CD4-positive, alpha-beta T cell treated with Interleukin-4 for 4 hours (primary cell): Measurements from ENCODE around the gene MRPS2.
A peak's percentile ranks its signal among the peaks of the same experiment; 100 is the strongest.
"Not testable (repeated sequence)": the region's sequence is repeated elsewhere in the genome, so short reads cannot be mapped to it uniquely, and the experiment has no call there.

ENCODE experiments used
- DNase-seq: peaks from one replicate; pipeline ENCODE4 v3.0.0-alpha.2; 2020

MRPS2 gene

DNA sequence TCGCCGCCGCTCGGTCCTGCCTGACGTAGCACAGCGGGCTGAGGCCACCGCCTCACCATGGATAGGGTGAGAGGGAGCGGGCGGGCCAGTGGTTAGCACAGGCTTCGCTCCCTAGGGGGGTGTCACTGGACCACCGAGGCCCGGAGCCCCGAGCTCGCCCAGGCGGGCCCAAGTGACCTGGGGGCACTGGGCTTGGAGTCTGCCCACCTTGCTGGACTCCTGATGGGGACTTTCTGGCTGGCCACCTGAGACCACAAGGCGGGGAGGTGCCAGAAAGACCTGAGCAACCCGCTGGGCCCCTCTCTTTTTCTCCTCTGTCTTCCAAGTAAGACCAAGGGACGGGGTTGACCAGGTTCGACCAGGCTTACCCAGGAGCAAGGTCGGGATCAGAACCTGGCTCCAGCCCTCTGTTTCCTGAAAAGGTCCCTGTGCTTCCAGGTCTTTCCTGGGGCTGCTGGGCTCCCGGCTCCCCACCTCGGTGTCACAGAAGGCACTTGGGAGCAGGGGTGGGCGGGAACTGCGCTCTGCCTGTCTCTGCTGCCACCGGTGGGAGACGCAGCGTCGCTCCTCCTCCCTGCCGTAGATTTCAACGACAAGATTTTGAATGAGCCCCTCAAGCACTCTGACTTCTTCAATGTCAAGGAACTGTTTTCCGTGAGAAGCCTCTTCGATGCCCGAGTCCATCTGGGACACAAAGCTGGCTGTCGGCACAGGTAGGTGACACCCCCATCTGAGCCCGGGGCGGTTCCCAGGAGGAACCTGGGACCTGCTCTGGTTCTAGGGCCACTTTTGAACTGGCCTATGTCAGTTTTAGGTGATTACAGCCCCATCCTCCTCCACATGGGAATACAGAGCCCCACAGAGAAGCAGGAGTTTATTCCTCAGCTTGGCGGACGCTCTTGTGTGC, 1.0 kb downstream of the MRPS2 start:
- peak; percentile 25 for DNase-seq

DNA sequence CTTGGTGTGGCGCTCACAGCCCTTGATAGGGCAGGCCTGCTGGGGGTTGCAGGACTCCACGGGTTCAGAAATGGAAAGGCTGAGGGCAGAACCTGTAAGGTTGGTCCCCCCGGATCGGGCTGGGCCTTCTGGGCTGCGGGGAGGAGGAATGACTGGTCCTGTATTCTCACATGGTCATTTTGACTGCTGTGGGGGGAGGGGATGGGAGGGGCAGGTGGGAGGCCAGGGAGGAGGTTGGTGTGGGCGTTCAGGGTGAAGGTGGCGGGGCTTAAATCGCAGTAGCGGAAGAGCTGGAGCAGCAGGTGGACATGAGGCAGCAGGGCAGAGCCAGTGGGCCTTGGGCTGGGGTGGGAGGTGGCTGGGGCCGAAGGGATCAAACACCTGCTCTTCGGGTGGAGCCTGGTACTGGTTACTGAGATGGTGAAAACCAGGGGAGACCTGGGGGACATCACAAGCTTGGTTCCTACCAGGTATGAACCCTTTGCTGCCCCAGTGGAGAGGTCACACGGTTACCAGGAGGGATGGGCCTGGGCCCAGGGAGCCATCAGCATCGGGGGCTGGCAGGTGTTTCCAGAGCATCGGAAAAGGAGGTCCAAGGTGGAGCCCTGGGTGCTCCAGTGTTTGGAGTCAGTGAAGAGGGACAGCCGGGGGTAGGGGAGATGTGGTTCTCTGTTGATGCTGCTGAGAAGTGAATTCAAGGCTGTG, 1.8 kb downstream of the MRPS2 start:
- DNase-seq, result no peak

- DNase-seq, result no peak
Measured at GRCh38 chr9:135502873-135503321, 2.4 kb downstream of the MRPS2 start.

DNA sequence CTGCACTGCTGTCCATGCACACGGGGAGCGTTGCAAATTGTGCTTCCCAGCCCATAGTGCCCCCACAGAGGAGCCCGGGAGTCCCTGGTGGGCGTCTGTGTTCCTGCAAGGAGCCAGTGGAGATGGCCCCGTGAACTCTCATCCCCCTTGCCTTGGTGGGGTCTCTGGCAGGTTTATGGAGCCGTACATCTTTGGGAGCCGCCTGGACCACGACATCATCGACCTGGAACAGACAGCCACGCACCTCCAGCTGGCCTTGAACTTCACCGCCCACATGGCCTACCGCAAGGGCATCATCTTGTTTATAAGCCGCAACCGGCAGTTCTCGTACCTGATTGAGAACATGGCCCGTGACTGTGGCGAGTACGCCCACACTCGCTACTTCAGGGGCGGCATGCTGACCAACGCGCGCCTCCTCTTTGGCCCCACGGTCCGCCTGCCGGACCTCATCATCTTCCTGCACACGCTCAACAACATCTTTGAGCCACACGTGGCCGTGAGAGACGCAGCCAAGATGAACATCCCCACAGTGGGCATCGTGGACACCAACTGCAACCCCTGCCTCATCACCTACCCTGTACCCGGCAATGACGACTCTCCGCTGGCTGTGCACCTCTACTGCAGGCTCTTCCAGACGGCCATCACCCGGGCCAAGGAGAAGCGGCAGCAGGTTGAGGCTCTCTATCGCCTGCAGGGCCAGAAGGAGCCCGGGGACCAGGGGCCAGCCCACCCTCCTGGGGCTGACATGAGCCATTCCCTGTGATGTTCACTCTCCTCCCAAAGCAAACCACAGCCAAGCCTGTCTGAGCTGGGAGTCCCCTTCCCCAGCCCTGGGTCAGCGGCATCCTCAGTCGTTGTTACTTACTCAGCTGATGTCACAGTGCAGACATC, 3.1 kb downstream of the MRPS2 start:
- no peak for DNase-seq

- peak; percentile 44 for DNase-seq
Measured at GRCh38 chr9:135504262-135505243, 4.1 kb downstream of the MRPS2 start.

GRCh38 chr9:135505406-135506187, 5.1 kb downstream of the MRPS2 start:
- no peak for DNase-seq

GRCh38 chr9:135506327-135507103, 6.0 kb downstream of the MRPS2 start:
- no peak for DNase-seq

DNA sequence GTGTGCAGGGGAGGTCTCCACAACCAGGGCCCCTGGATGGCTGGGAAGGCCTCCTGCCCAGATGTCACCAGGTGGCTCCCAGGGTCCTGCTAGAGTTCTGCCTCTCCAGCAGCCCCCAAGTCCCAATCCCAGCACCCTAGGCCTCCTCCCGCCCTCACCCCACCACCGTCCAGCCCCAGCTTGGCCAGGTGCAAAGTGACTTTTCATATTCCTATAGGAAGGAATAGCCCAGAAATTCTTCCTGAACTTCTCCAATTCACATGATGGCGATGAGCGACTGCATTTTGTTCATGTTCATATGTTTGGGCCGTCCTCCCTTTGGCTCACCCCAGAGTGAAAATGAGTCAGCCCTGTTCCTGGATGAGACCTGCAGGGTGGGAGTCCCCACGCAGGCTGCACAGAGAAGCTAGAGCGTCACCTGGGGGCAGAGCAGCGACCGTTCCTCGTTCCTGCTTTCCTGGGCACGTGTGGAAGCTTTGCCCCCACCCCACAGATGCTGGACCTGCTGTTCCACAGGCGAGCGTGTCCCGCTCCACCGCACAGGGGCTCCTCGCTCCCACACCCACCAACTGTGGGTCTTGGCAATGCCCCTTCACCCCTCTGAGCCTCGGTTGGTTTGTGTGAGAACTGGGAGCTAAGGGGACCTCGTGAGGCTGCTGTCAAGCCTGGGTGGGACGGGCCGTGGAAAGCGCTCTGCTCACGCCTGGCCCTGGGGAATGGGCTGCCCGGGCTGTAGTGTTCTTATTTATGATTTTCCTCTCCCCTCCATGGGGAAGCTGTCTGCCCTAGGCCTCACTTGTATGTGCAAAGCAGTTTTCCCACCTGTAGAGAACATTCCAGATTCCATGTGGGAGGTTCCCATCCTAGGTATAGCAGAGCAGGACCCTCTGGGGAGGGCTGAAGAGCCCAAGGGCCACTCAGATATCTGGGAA, 6.9 kb downstream of the MRPS2 start:
- DNase-seq, result no peak

DNA sequence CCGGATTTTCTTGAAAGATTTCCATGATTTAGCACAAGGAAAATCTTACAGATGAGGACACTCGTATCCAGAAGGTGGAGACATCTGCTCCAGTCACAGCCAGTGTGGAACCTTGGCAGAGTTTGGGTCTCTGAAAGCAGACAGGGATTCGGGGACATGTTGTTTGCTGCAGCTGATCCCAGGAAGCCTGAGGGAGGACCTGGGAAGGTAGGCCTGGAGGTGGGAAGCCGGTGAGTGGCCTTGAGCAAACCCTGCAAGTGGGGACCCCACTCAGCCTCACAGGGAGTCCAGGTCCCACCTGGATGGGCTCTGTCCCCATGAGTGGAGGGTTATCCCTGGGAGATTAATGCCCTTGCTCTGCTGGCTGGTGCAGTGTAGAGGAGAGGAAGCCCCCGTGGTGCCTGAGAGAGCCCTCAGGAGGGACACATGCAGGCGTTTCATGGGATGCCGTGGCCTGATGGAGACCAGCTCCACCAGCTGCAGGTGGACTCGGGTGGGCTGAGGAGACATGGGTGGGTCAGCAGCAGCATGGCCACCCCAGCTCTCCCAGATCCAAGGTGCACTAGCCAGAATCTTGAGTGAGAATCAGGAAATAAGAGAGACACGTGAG, 7.8 kb downstream of the MRPS2 start:
- no peak for DNase-seq

- DNase-seq, result no peak
Measured at GRCh38 chr9:135509458-135509857, 9.0 kb downstream of the MRPS2 start.

DNA sequence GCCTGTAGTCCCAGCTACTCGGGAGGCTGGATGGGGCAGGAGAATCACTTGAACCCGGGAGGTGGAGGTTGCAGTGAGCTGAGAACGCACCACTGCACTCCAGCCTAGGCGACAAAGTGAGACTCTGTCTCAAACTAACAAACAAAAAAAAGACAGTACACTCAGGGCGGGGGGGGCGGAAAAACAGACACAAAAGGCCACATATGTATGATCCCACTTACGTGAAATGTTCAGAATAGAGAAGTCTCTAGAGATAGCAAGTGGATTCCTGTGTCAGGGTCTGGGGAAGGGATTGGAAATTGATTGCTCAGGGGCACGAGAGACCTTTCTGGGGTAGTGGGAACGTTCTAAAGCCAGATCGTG, 11.7 kb downstream of the MRPS2 start:
- no peak for DNase-seq

- DNase-seq, result no peak
Measured at GRCh38 chr9:135512904-135513303, 12.4 kb downstream of the MRPS2 start.

GRCh38 chr9:135513351-135513846, 12.9 kb downstream of the MRPS2 start:
- DNase-seq, result no peak

DNA sequence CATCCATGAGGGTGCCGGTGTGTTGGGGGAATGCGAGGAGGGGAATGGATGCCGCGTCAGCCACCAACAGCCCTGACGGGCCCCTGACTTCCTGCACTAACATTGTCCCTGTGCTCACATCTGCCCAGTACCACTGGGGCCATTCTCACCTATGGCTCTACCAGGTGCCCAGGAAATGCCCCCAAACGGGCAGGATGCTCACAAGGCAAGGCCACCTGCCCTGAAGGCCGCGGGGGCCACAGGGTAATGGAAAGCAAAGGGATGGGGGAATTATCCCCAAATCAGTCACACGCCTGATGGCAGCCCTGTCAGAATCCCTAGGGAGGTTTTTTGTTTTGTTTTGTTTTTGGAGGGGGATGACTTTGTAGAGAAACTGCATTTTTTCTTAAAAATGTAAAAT, 13.4 kb downstream of the MRPS2 start:
- DNase-seq, result not testable (repeated sequence)

GRCh38 chr9:135514342-135515082, 14.0 kb downstream of the MRPS2 start:
- no peak for DNase-seq

GRCh38 chr9:135515083-135515951, 14.8 kb downstream of the MRPS2 start:
- no peak for DNase-seq
